ENCODE results near the gene CCDC197.

- no peak for TF ChIP-seq CTCF (IDR thresholded peaks at IDR 0.05)
- no peak for TF ChIP-seq POLR2A (IDR thresholded peaks at IDR 0.05)
Measured at GRCh38 chr14:93998871-93999403, 1.8 kb downstream of the CCDC197 start.

Data from breast epithelium (tissue), 3 donors.